ENCODE results near the gene ZMIZ1. TPM values are rescaled to one million over a fixed set of nuclear protein-coding genes. Genes with fewer than 3 reads are reported as not detected.

The ZMIZ1 gene
- total RNA-seq, 2 donors from 2014 or later: 32.9 to 82.6 TPM

DNA sequence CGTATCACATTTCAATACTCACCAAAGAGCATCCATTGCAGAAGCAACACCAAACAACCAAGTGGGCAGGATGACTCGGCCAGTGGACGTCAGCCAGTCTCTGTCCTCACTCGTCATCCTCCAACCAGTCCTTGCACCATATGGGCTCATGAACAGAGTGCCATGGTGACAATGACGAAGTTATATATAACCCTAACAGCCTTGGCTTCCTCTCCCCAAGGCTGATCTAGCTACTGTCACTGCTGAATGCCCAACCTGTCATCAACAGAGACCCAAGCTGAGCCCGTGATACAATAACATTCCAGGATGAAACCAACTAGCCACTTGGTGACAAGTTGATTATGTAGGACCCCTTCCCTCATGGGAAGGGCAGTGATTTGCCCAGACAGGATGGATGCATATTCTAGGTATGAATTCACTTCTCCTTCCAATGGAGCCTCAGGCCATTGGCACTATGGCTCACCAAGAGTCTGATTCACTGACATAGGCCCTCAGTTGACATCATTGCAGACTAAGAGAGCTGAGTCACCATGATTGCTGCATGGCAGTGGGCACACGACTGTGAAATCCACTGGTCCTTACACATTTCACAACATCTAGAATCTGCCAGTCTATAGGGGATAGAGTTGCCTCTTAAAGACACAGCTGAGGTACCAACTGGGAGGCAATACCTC, 252.2 kb downstream of the ZMIZ1 start:
- H3K27me3 Mint-ChIP-seq: no peaks in the 10 kb centered on the region
- H3K4me3 Mint-ChIP-seq: peak overlapping the region; percentile 80
- H3K27ac Mint-ChIP-seq: peak overlapping the region; percentile 35
- ATAC-seq (replicated peaks): peak; percentile 76
- peaks cover 16% of the 10 kb centered on the region for H3K36me3 Mint-ChIP-seq (ENCODE audit: low read depth)
- H3K4me1 Mint-ChIP-seq: peaks cover 63% of the 10 kb centered on the region
- H3K9me3 Mint-ChIP-seq: peaks cover 5% of the 10 kb centered on the region

DNA sequence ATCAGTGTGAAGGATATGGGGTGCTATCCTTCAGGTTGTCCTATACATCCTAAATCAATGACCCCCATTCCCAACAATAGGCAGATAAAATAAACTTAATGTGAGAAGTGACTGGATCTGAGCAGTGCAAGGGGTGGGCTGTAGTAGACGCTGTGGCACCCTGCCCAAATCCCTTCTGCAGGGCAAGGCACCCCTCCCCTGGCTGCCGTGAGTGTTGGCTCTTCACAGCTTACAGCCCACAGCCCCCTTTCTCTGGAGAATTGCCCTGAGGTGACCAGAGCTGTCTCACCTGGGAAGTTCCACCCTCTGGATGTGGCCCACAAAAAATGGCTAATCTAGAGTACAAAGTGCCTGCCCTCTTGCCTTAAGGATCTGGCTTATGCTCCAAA, 252.7 kb downstream of the ZMIZ1 start:
- peaks cover 16% of the 10 kb centered on the region for H3K36me3 Mint-ChIP-seq (ENCODE audit: low read depth)

DNA sequence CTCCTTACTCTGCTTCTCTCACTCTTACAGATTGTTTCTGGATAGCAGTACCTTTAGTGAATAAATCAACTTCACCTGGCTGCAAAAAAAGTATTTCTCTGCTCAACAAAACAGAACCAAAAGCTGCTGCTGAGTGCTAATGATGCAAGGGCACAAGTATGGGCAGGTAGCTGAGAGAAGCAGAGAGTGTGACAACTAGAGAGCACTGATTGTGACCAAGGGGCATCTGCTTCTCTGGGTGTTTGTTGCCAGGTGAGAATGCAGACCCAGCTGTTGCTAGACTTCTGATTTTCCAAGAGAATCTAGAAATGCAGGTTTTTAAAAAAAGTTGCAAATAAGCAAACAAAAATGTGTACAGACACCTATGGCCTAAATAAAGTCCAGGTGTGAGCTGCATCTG, 253.2 kb downstream of the ZMIZ1 start:
- H3K4me1 Mint-ChIP-seq: peaks cover 55% of the 10 kb centered on the region
- H3K9me3 Mint-ChIP-seq: peaks cover 5% of the 10 kb centered on the region
- no peak for ATAC-seq (replicated peaks)
- peak overlapping the region; percentile 80 for H3K4me3 Mint-ChIP-seq
- peaks cover 16% of the 10 kb centered on the region for H3K36me3 Mint-ChIP-seq (ENCODE audit: low read depth)
- H3K27me3 Mint-ChIP-seq: no peaks in the 10 kb centered on the region
- peak overlapping the region; percentile 35 for H3K27ac Mint-ChIP-seq

More for the DNA sequence above, 252.7 kb downstream of the ZMIZ1 start:
- Mint-ChIP-seq H3K27ac (peak overlapping the region; percentile 35), H3K27me3 (no peaks in the 10 kb centered on the region), H3K4me3 (peak overlapping the region; percentile 80), H3K4me1 (peaks cover 60% of the 10 kb centered on the region), H3K9me3 (peaks cover 5% of the 10 kb centered on the region)
- ATAC-seq (replicated peaks): no peak

DNA sequence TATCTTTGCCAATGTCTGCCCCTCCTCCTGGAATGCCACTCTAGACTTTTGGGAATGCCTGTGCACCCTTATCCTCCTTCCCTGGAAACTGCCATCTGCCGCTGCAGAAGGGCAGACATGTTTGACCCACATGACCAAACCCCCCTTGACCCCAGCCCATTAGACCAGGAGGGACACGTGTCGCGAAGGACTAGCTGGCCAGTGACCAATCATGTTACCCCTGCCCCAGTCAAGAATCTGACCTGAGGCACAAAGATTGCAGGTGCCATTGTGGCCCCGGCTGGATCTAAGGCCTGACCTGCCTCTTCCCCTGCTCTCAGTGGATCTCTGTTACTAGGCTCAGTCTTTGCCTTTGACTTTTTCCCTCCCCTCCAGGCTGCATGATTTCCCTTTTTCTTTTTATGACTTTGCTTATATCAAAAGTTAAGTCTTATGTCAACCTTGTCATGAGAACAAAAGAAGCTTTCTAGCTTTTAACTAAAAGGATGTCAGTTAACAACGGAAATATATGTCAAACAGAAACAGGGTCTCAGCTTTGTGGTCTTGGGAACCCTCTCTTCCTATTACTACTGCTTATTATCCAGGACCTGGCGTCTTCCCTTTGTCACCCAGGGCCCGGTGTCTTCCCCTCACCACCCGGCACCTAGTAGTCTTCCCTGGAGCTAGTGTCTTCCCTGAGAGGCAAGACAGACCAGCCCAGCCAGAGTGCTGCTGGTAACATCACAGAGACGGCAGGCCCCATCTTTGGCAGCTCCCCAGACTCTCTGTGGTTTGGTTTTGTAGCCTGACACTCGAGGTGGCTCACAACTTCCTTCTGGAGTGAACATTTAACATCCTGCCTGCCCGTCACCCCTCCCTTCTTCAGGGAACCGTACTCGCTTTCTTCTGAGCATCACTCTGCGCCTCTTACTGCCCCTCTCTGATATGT, 254.1 kb downstream of the ZMIZ1 start:
- peak overlapping the region; percentile 95 for H3K27ac Mint-ChIP-seq
- peaks cover 9% of the 10 kb centered on the region for H3K36me3 Mint-ChIP-seq (ENCODE audit: low read depth)
- H3K4me3 Mint-ChIP-seq: peak overlapping the region; percentile 80
- no peaks in the 10 kb centered on the region for H3K27me3 Mint-ChIP-seq
- H3K9me3 Mint-ChIP-seq: peaks cover 5% of the 10 kb centered on the region
- ATAC-seq (replicated peaks): peak; percentile 71
- H3K4me1 Mint-ChIP-seq: peaks cover 46% of the 10 kb centered on the region

DNA sequence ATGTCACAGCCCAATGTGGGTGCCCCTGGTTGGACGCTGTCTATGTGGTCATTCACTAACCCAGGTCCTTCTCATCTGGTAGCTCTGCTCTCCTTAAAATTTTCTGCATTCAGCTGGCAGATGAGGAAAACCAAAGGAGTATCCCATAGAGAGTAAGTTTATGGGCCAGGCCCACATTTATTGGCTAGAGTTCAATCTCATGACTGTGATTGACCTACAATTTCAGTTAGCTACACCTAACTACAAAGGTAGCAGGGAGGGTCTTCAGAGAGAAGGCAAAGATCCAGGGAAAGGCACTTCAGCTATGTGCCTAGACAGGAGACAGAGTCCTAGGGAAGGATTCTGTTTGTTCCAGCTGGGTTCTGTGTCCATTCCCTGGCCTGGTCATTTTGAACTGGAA, 254.8 kb downstream of the ZMIZ1 start:
- Mint-ChIP-seq H3K36me3 (ENCODE audit: low read depth) (peaks cover 2% of the 10 kb centered on the region), H3K9me3 (peaks cover 5% of the 10 kb centered on the region), H3K27me3 (no peaks in the 10 kb centered on the region), H3K4me3 (peak overlapping the region; percentile 80), H3K27ac (peak overlapping the region; percentile 95), H3K4me1 (peaks cover 39% of the 10 kb centered on the region)
- ATAC-seq (replicated peaks): no peak

DNA sequence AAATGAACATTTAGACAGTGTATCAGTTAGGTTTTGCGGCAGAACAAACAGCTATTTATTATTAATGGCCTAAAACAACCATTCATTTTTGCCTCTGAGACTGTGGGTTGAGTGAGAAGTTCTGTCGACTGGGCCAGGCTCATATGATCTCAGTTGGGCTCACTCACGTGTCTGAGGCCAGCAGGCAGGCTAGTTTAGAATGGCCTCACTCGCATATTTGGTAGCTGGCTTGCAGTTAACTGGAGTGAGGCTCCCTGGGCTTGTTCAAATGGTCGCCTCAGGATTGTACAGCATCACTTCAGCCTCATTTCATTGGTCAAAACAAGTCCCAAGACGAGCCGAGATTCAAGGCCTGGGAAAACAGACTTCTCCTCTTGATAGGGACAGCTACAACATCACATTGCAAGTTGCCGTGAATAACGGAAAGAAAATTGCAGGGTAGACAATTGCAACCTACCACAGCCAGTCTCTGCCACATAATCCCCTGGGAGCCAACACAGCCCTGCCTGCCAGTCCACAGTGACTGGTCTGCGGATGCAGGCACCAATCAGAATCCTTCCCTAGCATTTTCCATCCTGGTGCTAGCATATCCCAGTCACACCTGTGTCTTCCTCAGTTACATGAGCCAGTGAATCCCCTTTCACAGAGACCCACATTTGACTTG, 255.4 kb downstream of the ZMIZ1 start:
- no peaks in the 10 kb centered on the region for H3K36me3 Mint-ChIP-seq (ENCODE audit: low read depth)
- peaks cover 33% of the 10 kb centered on the region for H3K4me1 Mint-ChIP-seq
- no peaks in the 10 kb centered on the region for H3K9me3 Mint-ChIP-seq
- H3K27ac Mint-ChIP-seq: no peak overlapping the region
- ATAC-seq (replicated peaks): no peak
- H3K4me3 Mint-ChIP-seq: no peak overlapping the region
- H3K27me3 Mint-ChIP-seq: no peaks in the 10 kb centered on the region

DNA sequence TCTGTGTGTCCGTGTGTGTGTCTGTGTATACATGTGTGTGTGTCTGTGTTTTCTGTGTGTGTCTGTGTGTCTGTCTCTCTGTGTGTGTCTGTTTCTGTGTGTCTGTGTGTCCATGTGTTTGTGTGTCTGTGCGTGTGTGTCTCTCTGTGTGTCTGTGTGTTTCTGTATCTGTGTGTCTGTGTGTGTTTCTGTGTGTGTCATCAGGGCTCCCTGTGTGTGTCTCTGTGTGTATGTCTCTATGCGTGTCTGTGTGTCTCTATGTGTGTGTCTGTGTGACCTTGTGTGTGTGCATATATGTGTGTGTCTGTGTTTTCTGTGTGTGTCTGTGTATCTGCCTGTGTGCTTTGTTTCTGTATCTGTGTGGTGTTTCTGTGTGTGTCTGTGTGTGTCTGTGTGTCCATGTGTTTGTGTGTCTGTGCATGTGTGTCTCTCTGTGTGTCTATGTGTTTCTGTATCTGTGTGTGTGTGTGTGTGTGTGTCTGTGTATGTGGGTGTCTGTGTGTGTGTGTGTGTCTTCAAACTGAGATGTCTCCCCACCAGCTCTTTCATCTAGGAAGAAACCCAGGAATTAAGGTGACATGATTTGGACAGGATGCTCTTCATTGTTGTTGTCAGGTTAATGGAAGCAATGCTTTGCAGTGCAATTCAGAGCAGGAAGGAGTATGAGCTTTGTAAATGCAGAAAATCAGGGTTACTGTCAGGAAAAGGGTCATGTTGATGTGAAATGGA, 257.8 kb downstream of the ZMIZ1 start:
- Mint-ChIP-seq H3K4me3 (no peak overlapping the region), H3K4me1 (peaks cover 13% of the 10 kb centered on the region), H3K9me3 (no peaks in the 10 kb centered on the region), H3K27ac (no peak overlapping the region), H3K27me3 (no peaks in the 10 kb centered on the region), H3K36me3 (ENCODE audit: low read depth) (no peaks in the 10 kb centered on the region)
- no peak for ATAC-seq (replicated peaks)

DNA sequence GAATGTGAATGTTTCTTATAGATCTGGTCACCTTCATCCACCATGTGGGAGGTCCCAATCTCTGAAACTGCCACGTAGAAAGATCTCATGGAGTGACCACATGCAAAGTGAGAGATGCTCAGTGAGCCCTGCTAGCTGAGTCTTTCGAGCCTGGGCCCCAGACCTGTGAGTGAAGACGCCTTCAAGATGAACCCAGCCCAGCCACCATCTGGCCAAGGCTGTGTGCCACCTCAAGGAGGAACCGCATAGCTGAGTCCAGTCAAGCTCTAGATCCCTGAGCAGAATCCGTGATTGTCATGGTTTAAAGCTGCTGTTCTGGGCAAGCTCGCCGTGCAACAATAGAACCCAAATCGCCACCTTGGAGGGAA, 258.3 kb downstream of the ZMIZ1 start:
- no peak overlapping the region for H3K4me3 Mint-ChIP-seq
- no peaks in the 10 kb centered on the region for H3K27me3 Mint-ChIP-seq
- no peak for ATAC-seq (replicated peaks)
- peaks cover 17% of the 10 kb centered on the region for H3K4me1 Mint-ChIP-seq
- H3K9me3 Mint-ChIP-seq: no peaks in the 10 kb centered on the region
- H3K36me3 Mint-ChIP-seq (ENCODE audit: low read depth): no peaks in the 10 kb centered on the region
- peak overlapping the region; percentile 29 for H3K27ac Mint-ChIP-seq

DNA sequence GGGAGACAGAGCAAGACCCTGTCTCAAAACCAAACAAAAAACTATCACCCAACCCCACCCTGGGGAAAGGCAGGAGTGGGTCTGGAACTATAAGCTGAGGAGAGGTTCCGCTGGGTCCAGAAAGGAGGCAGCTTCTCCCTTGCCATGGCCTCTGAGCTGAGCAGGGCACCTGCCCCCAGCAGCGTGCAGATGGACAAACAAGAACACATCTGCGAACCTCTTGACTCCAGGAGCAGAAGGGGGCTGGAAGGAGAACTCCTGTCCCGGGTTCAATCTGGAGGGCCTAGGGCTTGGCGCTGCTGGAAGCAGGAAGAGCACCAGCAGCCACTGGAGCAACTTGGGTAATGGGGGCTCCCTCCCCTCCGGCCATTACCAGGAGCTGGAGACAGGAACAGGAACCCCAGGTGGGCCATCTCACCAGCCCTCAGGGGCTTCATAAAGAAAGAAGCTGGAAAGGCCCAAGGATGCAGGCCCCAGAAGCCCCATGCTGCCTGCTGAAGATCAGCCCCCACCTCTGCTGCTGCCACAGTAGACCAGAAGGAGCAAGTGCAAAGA, 259.5 kb downstream of the ZMIZ1 start:
- no peak for ATAC-seq (replicated peaks)
- Mint-ChIP-seq H3K36me3 (ENCODE audit: low read depth) (no peaks in the 10 kb centered on the region), H3K27ac (no peak overlapping the region), H3K27me3 (no peaks in the 10 kb centered on the region), H3K4me3 (no peak overlapping the region), H3K9me3 (no peaks in the 10 kb centered on the region), H3K4me1 (peaks cover 9% of the 10 kb centered on the region)

DNA sequence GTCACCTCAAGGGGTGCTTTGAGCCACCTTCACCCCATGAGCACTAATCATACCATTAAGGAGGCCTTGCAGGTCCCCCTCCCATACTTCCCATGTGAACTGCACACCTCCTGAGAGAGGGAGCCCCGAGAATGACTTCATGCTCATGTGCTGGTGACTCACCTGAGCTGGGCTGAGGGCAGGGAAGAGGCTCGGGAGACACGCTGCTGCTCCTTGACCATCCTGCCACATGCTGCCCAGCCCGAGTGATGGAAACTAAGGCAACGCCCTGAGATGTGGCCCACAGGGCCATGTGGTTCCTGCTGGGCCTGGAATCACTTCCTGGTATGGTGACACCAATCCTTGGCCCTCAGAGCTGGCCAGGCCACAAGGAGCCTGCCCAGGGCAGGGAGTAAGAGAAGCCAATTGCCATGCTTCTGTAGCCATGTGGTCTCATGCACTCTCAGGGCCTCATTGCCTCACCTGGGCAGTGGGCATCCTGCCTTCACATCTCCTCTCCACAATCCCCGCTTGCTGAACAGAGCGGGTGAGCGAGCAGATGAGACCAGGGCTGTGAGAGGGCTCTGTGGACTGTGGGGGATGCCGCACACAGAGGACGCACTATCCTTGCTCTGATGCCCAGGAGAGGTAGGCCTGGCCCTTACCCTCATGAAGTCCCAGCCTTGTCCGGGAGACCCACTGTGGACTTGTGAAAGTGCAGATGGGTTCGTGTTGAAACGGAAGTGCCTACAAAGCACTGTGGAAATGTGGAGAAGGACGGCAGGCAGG, 260.2 kb downstream of the ZMIZ1 start:
- Mint-ChIP-seq H3K9me3 (no peaks in the 10 kb centered on the region), H3K4me3 (no peak overlapping the region), H3K27me3 (no peaks in the 10 kb centered on the region), H3K36me3 (ENCODE audit: low read depth) (no peaks in the 10 kb centered on the region), H3K27ac (peak overlapping the region; percentile 6), H3K4me1 (peaks cover 8% of the 10 kb centered on the region)
- ATAC-seq (replicated peaks): no peak

DNA sequence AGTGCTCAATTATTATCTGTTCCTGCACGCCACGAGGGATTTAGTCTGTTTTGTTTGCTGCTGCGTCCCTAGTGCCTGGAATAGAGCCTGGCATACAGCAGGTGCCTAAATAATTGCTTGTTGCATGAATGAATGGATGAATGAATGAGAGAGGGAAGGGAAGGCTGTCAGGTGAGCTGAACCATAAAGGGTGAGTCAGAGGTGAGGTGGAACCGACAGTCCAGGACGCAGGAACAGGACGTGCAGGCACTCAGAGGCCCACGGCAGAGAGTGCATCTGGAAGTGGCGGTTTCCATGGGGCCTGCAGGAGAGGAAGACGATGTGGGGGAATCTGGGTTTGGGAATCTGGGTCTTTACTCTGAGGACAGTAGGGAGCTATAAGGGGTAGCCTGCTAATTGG, 260.8 kb downstream of the ZMIZ1 start:
- Mint-ChIP-seq H3K36me3 (ENCODE audit: low read depth) (no peaks in the 10 kb centered on the region), H3K27me3 (no peaks in the 10 kb centered on the region), H3K9me3 (no peaks in the 10 kb centered on the region), H3K4me3 (no peak overlapping the region), H3K4me1 (peaks cover 14% of the 10 kb centered on the region), H3K27ac (peak overlapping the region; percentile 6)
- ATAC-seq (replicated peaks): no peak

DNA sequence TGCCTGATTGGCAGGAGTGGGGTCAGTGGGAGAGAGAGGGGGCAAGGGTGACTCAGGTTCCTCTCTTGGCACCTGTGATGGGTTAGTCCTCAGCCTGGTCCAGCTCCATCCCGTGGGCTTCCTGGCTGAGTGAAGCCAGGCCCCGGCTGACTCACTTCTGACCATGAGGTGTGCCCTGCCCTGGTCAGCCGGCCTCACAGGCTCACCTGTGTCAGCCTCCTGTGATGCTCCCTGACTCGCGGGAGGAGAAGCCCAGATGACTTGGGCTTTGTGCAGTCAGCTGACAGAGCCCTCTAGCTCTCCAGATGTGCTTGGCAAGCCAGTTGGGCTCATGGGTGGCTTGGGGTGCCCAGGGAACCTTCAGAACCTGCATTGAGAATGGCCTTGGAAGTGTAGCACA, 262.5 kb downstream of the ZMIZ1 start:
- H3K4me1 Mint-ChIP-seq: peaks cover 18% of the 10 kb centered on the region
- ATAC-seq (replicated peaks): peak; percentile 28
- no peaks in the 10 kb centered on the region for H3K36me3 Mint-ChIP-seq (ENCODE audit: low read depth)
- no peaks in the 10 kb centered on the region for H3K27me3 Mint-ChIP-seq
- peak overlapping the region; percentile 80 for H3K4me3 Mint-ChIP-seq
- no peaks in the 10 kb centered on the region for H3K9me3 Mint-ChIP-seq
- H3K27ac Mint-ChIP-seq: peak overlapping the region; percentile 98

DNA sequence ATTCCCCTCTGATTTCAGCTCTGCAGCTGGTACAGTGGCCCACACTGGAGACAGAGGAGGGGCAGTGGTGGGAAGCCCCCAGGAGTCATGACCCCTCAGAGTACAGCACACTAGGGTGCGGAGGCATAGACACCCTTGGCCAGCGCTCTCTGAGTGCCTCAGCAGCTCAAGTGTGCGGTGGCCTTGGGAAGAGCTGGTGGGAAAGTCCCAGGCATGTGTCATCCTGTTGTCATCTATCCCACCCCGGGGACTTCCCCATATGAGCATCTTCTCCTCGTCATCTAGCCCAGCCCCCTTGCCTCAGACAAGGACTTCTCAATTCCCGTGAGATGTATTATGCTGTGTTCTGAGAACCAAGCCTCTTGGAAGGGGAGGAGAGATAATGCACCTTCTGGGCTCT, 262.9 kb downstream of the ZMIZ1 start:
- Mint-ChIP-seq H3K27ac (peak overlapping the region; percentile 98), H3K9me3 (no peaks in the 10 kb centered on the region), H3K4me1 (peaks cover 18% of the 10 kb centered on the region), H3K27me3 (no peaks in the 10 kb centered on the region), H3K36me3 (ENCODE audit: low read depth) (no peaks in the 10 kb centered on the region), H3K4me3 (peak overlapping the region; percentile 80)
- ATAC-seq (replicated peaks): peak; percentile 98
